Measurements from ENCODE around the gene CSRP2.
A peak's percentile ranks its signal among the peaks of the same experiment; 100 is the strongest.

CSRP2 gene

DNA sequence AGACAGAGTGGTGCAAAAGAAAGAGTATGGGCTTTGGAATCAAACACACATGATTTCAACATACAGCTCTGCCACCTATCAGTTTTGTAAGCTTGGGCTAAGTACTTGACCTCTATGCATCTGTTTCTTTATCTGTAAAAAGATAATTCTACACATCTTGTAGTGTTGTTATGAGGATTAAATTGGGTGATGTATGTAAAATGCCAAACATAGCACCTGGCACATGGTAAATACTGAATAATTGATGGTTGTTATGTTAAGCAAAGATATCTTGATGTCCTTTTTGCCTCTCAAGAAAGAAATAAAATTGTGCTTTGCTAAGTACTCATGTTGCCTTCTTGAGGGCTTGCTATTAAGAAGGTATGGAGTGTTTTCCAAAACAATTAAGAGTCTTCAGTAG is 2.3 kb upstream of the CSRP2 start:
- DNase-seq (ENCODE audit: low read depth in 2 of 2) = no peak
- no peak for TF ChIP-seq CTCF (IDR thresholded peaks at IDR 0.05; ENCODE audit: low read depth, low read length)

DNA sequence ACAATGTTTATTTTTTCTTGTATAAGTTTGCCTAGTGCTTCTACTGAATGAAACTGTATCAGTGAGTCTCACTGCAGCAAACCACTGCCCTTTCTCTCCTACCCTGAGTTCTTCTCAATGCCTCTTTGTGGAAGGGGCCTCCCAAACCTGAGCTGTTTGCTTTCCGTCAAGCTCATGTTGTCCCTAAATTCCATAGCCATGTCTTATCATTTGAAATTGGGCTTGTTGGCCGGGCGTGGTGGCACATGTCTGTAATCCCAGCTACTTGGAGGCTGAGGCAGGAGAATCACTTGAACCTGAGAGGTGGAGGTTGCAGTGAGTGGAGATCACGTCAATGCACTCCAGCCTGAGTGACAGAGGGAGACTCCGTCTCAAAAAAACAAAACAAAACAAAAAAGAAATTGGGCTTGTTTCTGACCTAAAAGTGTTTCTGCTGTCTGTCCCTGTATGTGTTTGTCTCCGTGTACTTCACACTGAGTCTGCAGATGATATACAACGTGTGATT is 1.8 kb upstream of the CSRP2 start:
- no peak for DNase-seq (ENCODE audit: low read depth in 2 of 2)
- H3K4me3 ChIP-seq (replicated peaks in 1 of 2; ENCODE audit: low read depth in 2 of 2, low read length in 2 of 2) = no peak overlapping the region
- TF ChIP-seq CTCF (IDR thresholded peaks at IDR 0.05; ENCODE audit: low read depth, low read length) = no peak

More for the DNA sequence above, 2.3 kb upstream of the CSRP2 start:
- H3K4me3 ChIP-seq (replicated peaks in 1 of 2; ENCODE audit: low read depth in 2 of 2, low read length in 2 of 2) = no peak overlapping the region

- H3K4me3 ChIP-seq (replicated peaks in 1 of 2; ENCODE audit: low read depth in 2 of 2, low read length in 2 of 2) = peak overlapping the region; percentile 69 to 73
Measured at GRCh38 chr12:76879710-76880518, 1.1 kb upstream of the CSRP2 start.

GRCh38 chr12:76878099-76878898 is 520 bp downstream of the CSRP2 start:
- DNase-seq (ENCODE audit: low read depth in 2 of 2) = peak in 1 of 2 donors; percentile 11
- TF ChIP-seq CTCF (IDR thresholded peaks at IDR 0.05; ENCODE audit: low read depth, low read length) = peak; percentile 13

More at GRCh38 chr12:76879710-76880518, 1.1 kb upstream of the CSRP2 start:
- TF ChIP-seq CTCF (IDR thresholded peaks at IDR 0.05; ENCODE audit: low read depth, low read length) = no peak
- DNase-seq (ENCODE audit: low read depth in 2 of 2) = peak in 1 of 2 donors; percentile 48

DNA sequence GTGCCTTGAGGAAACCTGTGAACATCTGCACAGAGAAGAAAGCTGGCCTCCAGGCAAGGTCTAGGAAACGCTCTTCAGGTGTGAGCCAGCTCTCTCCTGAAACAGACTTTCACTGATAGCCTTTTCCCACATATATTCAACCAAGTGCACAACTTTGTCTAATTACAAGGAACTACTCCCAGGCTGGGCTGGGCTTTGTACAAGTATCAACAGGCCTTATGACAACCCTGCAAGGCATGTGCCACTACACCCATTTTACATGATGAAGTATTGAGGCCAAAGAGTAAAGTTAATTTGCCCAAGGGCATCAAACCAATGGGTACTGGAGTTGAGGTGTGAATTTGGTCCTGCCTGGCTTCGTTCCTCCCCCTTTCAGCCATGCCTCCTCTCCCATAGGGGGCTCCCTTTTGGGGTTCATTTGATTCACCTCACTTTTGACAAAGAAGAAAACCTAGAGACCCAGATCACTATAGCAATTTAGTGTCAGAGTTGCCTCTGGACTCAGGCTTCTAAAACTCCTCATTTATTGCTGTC is 2.1 kb downstream of the CSRP2 start:
- H3K4me3 ChIP-seq (replicated peaks in 1 of 2; ENCODE audit: low read depth in 2 of 2, low read length in 2 of 2) = no peak overlapping the region
- no peak for DNase-seq (ENCODE audit: low read depth in 2 of 2)
- TF ChIP-seq CTCF (IDR thresholded peaks at IDR 0.05; ENCODE audit: low read depth, low read length) = no peak

More at GRCh38 chr12:76878099-76878898, 520 bp downstream of the CSRP2 start:
- peak overlapping the region; percentile 69 to 73 for H3K4me3 ChIP-seq (replicated peaks in 1 of 2; ENCODE audit: low read depth in 2 of 2, low read length in 2 of 2)

GRCh38 chr12:76874491-76875190 is 4.2 kb downstream of the CSRP2 start:
- no peak for DNase-seq (ENCODE audit: low read depth in 2 of 2)
- no peak for TF ChIP-seq CTCF (IDR thresholded peaks at IDR 0.05; ENCODE audit: low read depth, low read length)
- no peak overlapping the region for H3K4me3 ChIP-seq (replicated peaks in 1 of 2; ENCODE audit: low read depth in 2 of 2, low read length in 2 of 2)
